GM21423 (cell line): Measurements from ENCODE around the gene KHK.

Source experiments
- ATAC-seq: cut with Tn5 transposase; IDR thresholded peaks from one replicate; pipeline ENCODE4 v1.9.1; 2021; ENCODE audit warnings: mild to moderate bottlenecking, moderate library complexity; ENCODE audit not compliant: unreplicated experiment

The KHK gene

GRCh38 chr2:27126252-27126710, 39.7 kb downstream of the KHK start:
- no peak for ATAC-seq

- ATAC-seq, result no peak
Measured at GRCh38 chr2:27127883-27128667, 41.5 kb downstream of the KHK start.

- ATAC-seq, result no peak
Measured at GRCh38 chr2:27128668-27129571, 42.3 kb downstream of the KHK start.

GRCh38 chr2:27130396-27130795, 43.8 kb downstream of the KHK start:
- ATAC-seq, result no peak

- no peak for ATAC-seq
Measured at GRCh38 chr2:27131429-27131828, 44.9 kb downstream of the KHK start.

GRCh38 chr2:27133195-27133875, 46.8 kb downstream of the KHK start:
- ATAC-seq, result no peak

GRCh38 chr2:27133905-27134780, 47.6 kb downstream of the KHK start, which contains the start of gene PREB:
Gene PREB, minus strand, starts transcription at chr2:27134636. Its CDS starts 215 bp downstream, at chr2:27134421.
- ATAC-seq, result peak; percentile 87

- no peak for ATAC-seq
Measured at GRCh38 chr2:27134781-27135477, 48.4 kb downstream of the KHK start.

- no peak for ATAC-seq
Measured at GRCh38 chr2:27135478-27135955, 48.9 kb downstream of the KHK start.

GRCh38 chr2:27136751-27137150, 50.2 kb downstream of the KHK start:
- no peak for ATAC-seq

- no peak for ATAC-seq
Measured at GRCh38 chr2:27137322-27137935, 50.9 kb downstream of the KHK start.

GRCh38 chr2:27138111-27138510, 51.5 kb downstream of the KHK start:
- ATAC-seq, result no peak

GRCh38 chr2:27139310-27139709, 52.7 kb downstream of the KHK start, which contains the start of gene PRR30:
Gene PRR30, minus strand, starts transcription at chr2:27139410. Its CDS starts 1,081 bp downstream, at chr2:27138329.
- no peak for ATAC-seq

- no peak for ATAC-seq
Measured at GRCh38 chr2:27143285-27143684, 56.7 kb downstream of the KHK start.

- ATAC-seq, result no peak
Measured at GRCh38 chr2:27145682-27146081, 59.1 kb downstream of the KHK start.

- no peak for ATAC-seq
Measured at GRCh38 chr2:27147935-27148334, 61.4 kb downstream of the KHK start.

- ATAC-seq, result no peak
Measured at GRCh38 chr2:27148801-27149439, 62.3 kb downstream of the KHK start, which contains the start of gene TCF23. Gene TCF23, plus strand, starts transcription at chr2:27149004. Its CDS starts 130 bp downstream, at chr2:27149134.
